Gastroesophageal sphincter (tissue), 3 donors: ENCODE results near the gene RNU4-1.

ENCODE experiments used
- CTCF ChIP-seq, 4 experiments: fragments of 200-600 bp in 2 of 4; fragments of 450-650 bp in 2 of 4; sonication (generic) in 1 of 4; IDR thresholded peaks; one replicate each; pipeline ENCODE4 v1.5.1; 2017 to 2019; ENCODE audit warnings: antibody characterized with exemption in 4 of 4, mild to moderate bottlenecking in 2 of 4, moderate library complexity in 2 of 4
- EP300 ChIP-seq: sonication (generic); formaldehyde crosslinking; IDR thresholded peaks from one replicate; pipeline ENCODE4 v1.6.1; 2017; ENCODE audit warnings: antibody characterized with exemption, mild to moderate bottlenecking
- POLR2A ChIP-seq, 2 donors: fragments of 450-650 bp; IDR thresholded peaks; one replicate each; pipeline ENCODE4 v1.6.1; 2017; ENCODE audit warnings: antibody characterized with exemption in 2 of 2, mild to moderate bottlenecking in 2 of 2, moderate library complexity in 1 of 2
- POLR2AphosphoS5 ChIP-seq: sonication (generic); formaldehyde crosslinking; IDR thresholded peaks from one replicate; pipeline ENCODE4 v1.6.1; 2017; ENCODE audit warnings: antibody characterized with exemption

GRCh38 chr12:120263748-120264085, 29.3 kb downstream of the RNU4-1 start:
- TF ChIP-seq CTCF (IDR thresholded peaks at IDR 0.05) (no peak), POLR2A (IDR thresholded peaks at IDR 0.05) (no peak), EP300 (no peak), POLR2AphosphoS5 (no peak)
